Osteocyte (in vitro differentiated cells): ENCODE measurements around the gene CLTA. TPM values are rescaled to one million over a fixed set of nuclear protein-coding genes. Genes with fewer than 3 reads are reported as not detected.
A peak's percentile ranks its signal among the peaks of the same experiment; 100 is the strongest.

Experiments used
- DNase-seq: peaks from one replicate; pipeline ENCODE4 v3.0.0; 2021; ENCODE audit warnings: mixed read lengths; ENCODE audit not compliant: unreplicated experiment; ENCODE audit errors: extremely low spot score
- H3K27ac Mint-ChIP-seq: one replicate; pipeline ENCODE4 v1.8.0; 2021; ENCODE audit warnings: mild to moderate bottlenecking, mixed read lengths; ENCODE audit not compliant: unreplicated experiment
- H3K27me3 Mint-ChIP-seq: one replicate; pipeline ENCODE4 v1.8.0; 2021; ENCODE audit warnings: mixed read lengths; ENCODE audit not compliant: unreplicated experiment
- H3K36me3 Mint-ChIP-seq: one replicate; pipeline ENCODE4 v1.8.0; 2021; ENCODE audit warnings: mixed read lengths; ENCODE audit not compliant: unreplicated experiment
- H3K4me1 Mint-ChIP-seq: one replicate; pipeline ENCODE4 v1.8.0; 2021; ENCODE audit warnings: mixed read lengths; ENCODE audit not compliant: unreplicated experiment
- H3K4me3 Mint-ChIP-seq: one replicate; pipeline ENCODE4 v1.8.0; 2021; ENCODE audit warnings: mild to moderate bottlenecking, moderate library complexity, mixed read lengths; ENCODE audit not compliant: unreplicated experiment
- H3K9me3 Mint-ChIP-seq: one replicate; pipeline ENCODE4 v1.8.0; 2021; ENCODE audit warnings: mixed read lengths; ENCODE audit not compliant: unreplicated experiment
- total RNA-seq: library from RNA; stranded (reverse); gene quantifications from 2 replicates; pipeline ENCODE4 v1.2.1, GENCODE V29; 2021
- TF ChIP-seq, protein P1 (sequence below): fragments of 200-600 bp; sonication (generic); IDR thresholded peaks from 2 replicates; pipeline ENCODE4 v1.5.0; 2021; ENCODE audit warnings: antibody characterized with exemption, mild to moderate bottlenecking, moderate library complexity

The CLTA gene
- total RNA-seq, 1 donor from 2014 or later: 260 TPM

DNA sequence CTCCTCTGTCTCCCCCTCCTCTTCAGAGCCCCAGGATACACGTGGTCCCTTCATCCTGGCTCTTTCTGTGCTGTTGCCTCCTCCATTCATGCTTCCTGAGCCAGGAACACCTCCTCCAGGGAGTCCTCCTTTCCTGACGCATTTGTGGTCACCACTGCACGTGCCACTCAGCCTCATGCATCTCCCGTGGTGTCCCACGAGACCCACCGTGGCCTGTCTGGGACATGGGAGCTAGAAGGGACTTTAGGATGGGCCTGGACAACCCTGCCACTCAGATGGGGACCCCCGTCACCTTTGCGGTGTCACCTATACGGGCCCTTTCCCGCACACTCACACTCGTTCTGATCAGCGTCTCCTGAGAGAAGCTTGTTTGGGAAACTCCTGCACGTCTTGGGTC lies 47.5 kb upstream of the CLTA start:
- H3K36me3 Mint-ChIP-seq: peaks cover 16% of the 10 kb centered on the region
- DNase-seq: no peak
- peaks cover 44% of the 10 kb centered on the region for H3K4me1 Mint-ChIP-seq
- TF ChIP-seq, protein P1, sequence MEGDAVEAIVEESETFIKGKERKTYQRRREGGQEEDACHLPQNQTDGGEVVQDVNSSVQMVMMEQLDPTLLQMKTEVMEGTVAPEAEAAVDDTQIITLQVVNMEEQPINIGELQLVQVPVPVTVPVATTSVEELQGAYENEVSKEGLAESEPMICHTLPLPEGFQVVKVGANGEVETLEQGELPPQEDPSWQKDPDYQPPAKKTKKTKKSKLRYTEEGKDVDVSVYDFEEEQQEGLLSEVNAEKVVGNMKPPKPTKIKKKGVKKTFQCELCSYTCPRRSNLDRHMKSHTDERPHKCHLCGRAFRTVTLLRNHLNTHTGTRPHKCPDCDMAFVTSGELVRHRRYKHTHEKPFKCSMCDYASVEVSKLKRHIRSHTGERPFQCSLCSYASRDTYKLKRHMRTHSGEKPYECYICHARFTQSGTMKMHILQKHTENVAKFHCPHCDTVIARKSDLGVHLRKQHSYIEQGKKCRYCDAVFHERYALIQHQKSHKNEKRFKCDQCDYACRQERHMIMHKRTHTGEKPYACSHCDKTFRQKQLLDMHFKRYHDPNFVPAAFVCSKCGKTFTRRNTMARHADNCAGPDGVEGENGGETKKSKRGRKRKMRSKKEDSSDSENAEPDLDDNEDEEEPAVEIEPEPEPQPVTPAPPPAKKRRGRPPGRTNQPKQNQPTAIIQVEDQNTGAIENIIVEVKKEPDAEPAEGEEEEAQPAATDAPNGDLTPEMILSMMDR: no peak
- peaks cover 12% of the 10 kb centered on the region for H3K9me3 Mint-ChIP-seq
- H3K27me3 Mint-ChIP-seq: no peaks in the 10 kb centered on the region
- H3K27ac Mint-ChIP-seq: peak overlapping the region; percentile 75
- H3K4me3 Mint-ChIP-seq: peak overlapping the region; percentile 19

GRCh38 chr9:36144309-36145232 lies 46.1 kb upstream of the CLTA start:
- H3K4me1 Mint-ChIP-seq: peaks cover 52% of the 10 kb centered on the region
- no peak overlapping the region for H3K4me3 Mint-ChIP-seq
- peak overlapping the region; percentile 28 for H3K27ac Mint-ChIP-seq
- no peak for DNase-seq
- TF ChIP-seq, protein P1: no peak
- peaks cover 12% of the 10 kb centered on the region for H3K9me3 Mint-ChIP-seq
- H3K27me3 Mint-ChIP-seq: no peaks in the 10 kb centered on the region
- peaks cover 16% of the 10 kb centered on the region for H3K36me3 Mint-ChIP-seq

DNA sequence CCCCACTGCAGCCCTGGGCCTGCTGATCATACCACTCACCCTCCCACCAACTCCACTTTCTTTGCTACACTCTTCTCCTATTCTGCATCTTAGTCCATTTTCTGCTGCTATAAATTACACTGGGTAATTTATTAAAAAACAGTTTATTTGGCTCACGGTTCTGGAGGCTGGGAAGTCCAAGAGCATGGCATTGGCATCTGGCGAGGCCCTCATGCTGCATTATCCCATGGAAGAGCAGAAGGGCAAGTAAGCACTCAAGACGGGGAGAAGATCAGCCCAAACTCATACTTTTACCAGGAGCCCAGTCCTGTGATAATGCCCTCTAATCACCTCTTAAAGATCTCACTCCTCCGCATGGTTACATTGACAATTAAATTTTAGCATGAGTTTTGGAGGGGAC lies 44.8 kb upstream of the CLTA start:
- TF ChIP-seq, protein P1: no peak
- Mint-ChIP-seq H3K27me3 (no peaks in the 10 kb centered on the region), H3K4me3 (no peak overlapping the region), H3K36me3 (peaks cover 18% of the 10 kb centered on the region), H3K9me3 (peaks cover 12% of the 10 kb centered on the region), H3K27ac (no peak overlapping the region), H3K4me1 (peaks cover 56% of the 10 kb centered on the region)
- DNase-seq: no peak

DNA sequence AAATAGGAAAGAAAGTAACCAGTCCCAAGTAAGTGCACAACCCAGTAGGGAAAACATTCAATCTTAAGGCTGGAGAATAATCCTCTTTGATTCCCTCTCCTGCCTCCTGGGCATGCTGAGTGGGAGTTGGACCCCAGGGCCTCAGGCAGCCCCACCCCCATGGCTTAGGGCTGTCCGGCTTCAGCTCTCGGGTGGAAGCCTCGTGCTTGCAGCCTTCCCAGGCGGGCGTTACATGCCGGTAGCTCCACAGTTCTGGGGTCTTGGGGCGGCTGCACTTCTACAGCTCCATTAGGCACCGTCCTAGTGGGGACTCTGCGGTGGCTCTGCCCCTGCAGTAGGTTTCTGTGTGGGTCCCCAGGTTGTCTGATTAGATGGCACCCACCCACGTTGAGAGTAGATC lies 44.1 kb upstream of the CLTA start:
- H3K36me3 Mint-ChIP-seq: peaks cover 18% of the 10 kb centered on the region
- H3K4me3 Mint-ChIP-seq: no peak overlapping the region
- H3K27ac Mint-ChIP-seq: no peak overlapping the region
- DNase-seq: no peak
- H3K27me3 Mint-ChIP-seq: no peaks in the 10 kb centered on the region
- H3K4me1 Mint-ChIP-seq: peaks cover 54% of the 10 kb centered on the region
- TF ChIP-seq, protein P1: no peak
- H3K9me3 Mint-ChIP-seq: peaks cover 12% of the 10 kb centered on the region

DNA sequence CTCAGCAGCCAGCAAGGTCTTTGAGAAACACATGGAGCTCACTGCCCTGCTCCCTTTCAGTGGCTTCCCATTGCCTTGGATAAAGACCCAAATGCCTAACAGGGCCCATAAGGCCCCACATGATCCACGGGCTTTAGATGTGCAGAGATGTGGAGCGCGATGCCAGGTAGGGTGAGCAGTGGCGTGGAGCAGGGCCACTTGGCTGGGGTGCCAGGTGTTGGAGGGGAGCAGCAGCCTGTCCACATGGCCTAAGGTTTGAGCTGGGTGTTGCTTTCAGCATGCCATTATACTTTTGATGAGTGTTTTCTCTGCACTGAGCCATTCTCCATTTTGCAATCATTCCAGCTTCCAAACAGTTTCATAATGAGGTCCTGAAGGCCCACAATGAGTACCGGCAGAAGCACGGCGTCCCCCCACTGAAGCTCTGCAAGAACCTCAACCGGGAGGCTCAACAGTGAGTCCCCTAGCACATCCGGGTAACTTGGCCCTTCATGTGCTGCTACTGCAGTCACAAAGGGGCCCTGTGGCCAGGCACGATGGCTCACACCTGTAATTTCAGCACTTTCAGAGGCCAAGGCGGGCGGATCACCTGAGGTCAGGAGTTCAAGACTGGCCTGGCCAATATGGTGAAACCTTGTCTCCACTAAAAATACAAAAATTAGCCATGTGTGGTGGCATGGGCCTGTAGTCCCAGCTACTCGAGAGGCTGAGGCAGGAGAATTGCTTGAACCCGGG lies 43.1 kb upstream of the CLTA start:
- no peak overlapping the region for H3K4me3 Mint-ChIP-seq
- H3K27me3 Mint-ChIP-seq: no peaks in the 10 kb centered on the region
- H3K4me1 Mint-ChIP-seq: peaks cover 52% of the 10 kb centered on the region
- H3K27ac Mint-ChIP-seq: no peak overlapping the region
- H3K9me3 Mint-ChIP-seq: peaks cover 12% of the 10 kb centered on the region
- TF ChIP-seq, protein P1: no peak
- DNase-seq: no peak
- peaks cover 18% of the 10 kb centered on the region for H3K36me3 Mint-ChIP-seq
